ENCODE results near the gene ST3GAL3. TPM values are rescaled to one million over a fixed set of nuclear protein-coding genes. Genes with fewer than 3 reads are reported as not detected.
A peak's percentile ranks its signal among the peaks of the same experiment; 100 is the strongest.

ST3GAL3 gene
- total RNA-seq, 4 donors from 2014 or later, result 4.4 to 19.0 (median 6.1) TPM

GRCh38 chr1:43841321-43842174 lies 134.2 kb downstream of the ST3GAL3 start:
- H3K27ac ChIP-seq, result peak overlapping the region in 1 of 4 donors; percentile 38
- no peak for TF ChIP-seq POLR2A (IDR thresholded peaks at IDR 0.05)
- TF ChIP-seq CTCF (IDR thresholded peaks at IDR 0.05), result peak in 2 of 6 experiments; percentile 22 to 37

DNA sequence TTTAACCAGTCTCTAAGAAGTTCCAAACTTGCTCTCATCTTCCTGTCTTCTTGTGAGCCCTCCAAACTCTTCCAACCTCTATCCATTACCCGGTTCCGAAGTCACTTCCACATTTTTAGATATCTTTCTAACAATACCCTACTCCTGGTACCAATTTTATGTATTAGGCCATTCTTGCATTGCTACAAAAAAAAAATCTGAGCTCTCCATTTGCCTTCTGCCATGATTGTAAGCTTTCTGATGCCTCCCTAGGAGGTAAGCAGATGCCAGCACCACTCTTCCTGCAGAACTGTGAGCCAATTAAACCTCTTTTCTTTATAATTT lies 134.8 kb downstream of the ST3GAL3 start:
- DNase-seq, result no peak
- no peak overlapping the region for H3K27ac ChIP-seq
- no peaks in the 10 kb centered on the region for H3K9me3 ChIP-seq
- H3K27me3 ChIP-seq, result no peaks in the 10 kb centered on the region
- no peaks in the 10 kb centered on the region for H3K36me3 ChIP-seq
- no peak for TF ChIP-seq CTCF (IDR thresholded peaks at IDR 0.05)
- no peak for TF ChIP-seq POLR2A (IDR thresholded peaks at IDR 0.05)
- H3K4me3 ChIP-seq, result no peak overlapping the region
- H3K4me1 ChIP-seq, result peaks cover 0 to 20% (median 0%) of the 10 kb centered on the region in 4 donors

More at GRCh38 chr1:43841321-43842174, 134.2 kb downstream of the ST3GAL3 start:
- H3K4me3 ChIP-seq, result no peak overlapping the region
- no peaks in the 10 kb centered on the region for H3K36me3 ChIP-seq
- DNase-seq, result peak in 1 of 3 donors; percentile 45
- H3K9me3 ChIP-seq, result no peaks in the 10 kb centered on the region
- H3K4me1 ChIP-seq, result peaks cover 0 to 25% (median 2%) of the 10 kb centered on the region in 4 donors
- no peaks in the 10 kb centered on the region for H3K27me3 ChIP-seq

- TF ChIP-seq POLR2A (IDR thresholded peaks at IDR 0.05) (no peak), CTCF (IDR thresholded peaks at IDR 0.05) (no peak)
- no peak for DNase-seq
- Histone ChIP-seq H3K4me1 (peaks cover 0 to 20% (median 0%) of the 10 kb centered on the region in 4 donors), H3K36me3 (no peaks in the 10 kb centered on the region), H3K27me3 (no peaks in the 10 kb centered on the region), H3K9me3 (no peaks in the 10 kb centered on the region), H3K4me3 (no peak overlapping the region), H3K27ac (peak overlapping the region in 1 of 4 donors; percentile 52)
These were observed 136.3 kb downstream of the ST3GAL3 start for GRCh38 chr1:43843684-43844083.

GRCh38 chr1:43844114-43844513 lies 136.8 kb downstream of the ST3GAL3 start:
- Histone ChIP-seq H3K36me3 (no peaks in the 10 kb centered on the region), H3K27ac (peak overlapping the region in 2 of 4 donors; percentile 14 to 52), H3K4me3 (no peak overlapping the region), H3K27me3 (no peaks in the 10 kb centered on the region), H3K4me1 (peaks cover 0 to 20% (median 0%) of the 10 kb centered on the region in 4 donors), H3K9me3 (no peaks in the 10 kb centered on the region)
- no peak for TF ChIP-seq POLR2A (IDR thresholded peaks at IDR 0.05)
- no peak for TF ChIP-seq CTCF (IDR thresholded peaks at IDR 0.05)
- peak in 1 of 3 donors; percentile 77 for DNase-seq

- H3K4me3 ChIP-seq, result no peak overlapping the region
- DNase-seq, result no peak
- H3K4me1 ChIP-seq, result peaks cover 0 to 5% (median 0%) of the 10 kb centered on the region in 4 donors
- H3K27ac ChIP-seq, result no peak overlapping the region
- no peaks in the 10 kb centered on the region for H3K36me3 ChIP-seq
- H3K9me3 ChIP-seq, result no peaks in the 10 kb centered on the region
- no peak for TF ChIP-seq CTCF (IDR thresholded peaks at IDR 0.05)
- no peak for TF ChIP-seq POLR2A (IDR thresholded peaks at IDR 0.05)
- no peaks in the 10 kb centered on the region for H3K27me3 ChIP-seq
These were observed 140.0 kb downstream of the ST3GAL3 start for GRCh38 chr1:43847290-43847689.

Measured in Peyer's patch (tissue), 4 donors.